Measurements from ENCODE around the gene COBLL1. TPM values are rescaled to one million over a fixed set of nuclear protein-coding genes. Genes with fewer than 3 reads are reported as not detected.

COBLL1 gene
- total RNA-seq, 3 donors from 2014 or later (not counting 1 experiment from before 2014, with no cell fraction given): 0.85 to 13.4 (median 2.2) TPM

GRCh38 chr2:164697688-164698461, 143.7 kb downstream of the COBLL1 start:
- Histone ChIP-seq H3K36me3 (ENCODE audit: control insufficient read depth, insufficient read depth, low read length) (no peaks in the 10 kb centered on the region), H3K9me3 (ENCODE audit: control insufficient read depth, insufficient read depth, low read length) (no peaks in the 10 kb centered on the region), H3K27ac (ENCODE audit: low read length) (no peak overlapping the region), H3K4me3 (ENCODE audit: low read length) (no peak overlapping the region), H3K27me3 (ENCODE audit: control insufficient read depth, insufficient read depth, low read length) (no peaks in the 10 kb centered on the region), H3K4me1 (ENCODE audit: control insufficient read depth, insufficient read depth, low read length) (no peaks in the 10 kb centered on the region)
- H3K4me1 Mint-ChIP-seq: no peaks in the 10 kb centered on the region
- TF ChIP-seq, protein P1, sequence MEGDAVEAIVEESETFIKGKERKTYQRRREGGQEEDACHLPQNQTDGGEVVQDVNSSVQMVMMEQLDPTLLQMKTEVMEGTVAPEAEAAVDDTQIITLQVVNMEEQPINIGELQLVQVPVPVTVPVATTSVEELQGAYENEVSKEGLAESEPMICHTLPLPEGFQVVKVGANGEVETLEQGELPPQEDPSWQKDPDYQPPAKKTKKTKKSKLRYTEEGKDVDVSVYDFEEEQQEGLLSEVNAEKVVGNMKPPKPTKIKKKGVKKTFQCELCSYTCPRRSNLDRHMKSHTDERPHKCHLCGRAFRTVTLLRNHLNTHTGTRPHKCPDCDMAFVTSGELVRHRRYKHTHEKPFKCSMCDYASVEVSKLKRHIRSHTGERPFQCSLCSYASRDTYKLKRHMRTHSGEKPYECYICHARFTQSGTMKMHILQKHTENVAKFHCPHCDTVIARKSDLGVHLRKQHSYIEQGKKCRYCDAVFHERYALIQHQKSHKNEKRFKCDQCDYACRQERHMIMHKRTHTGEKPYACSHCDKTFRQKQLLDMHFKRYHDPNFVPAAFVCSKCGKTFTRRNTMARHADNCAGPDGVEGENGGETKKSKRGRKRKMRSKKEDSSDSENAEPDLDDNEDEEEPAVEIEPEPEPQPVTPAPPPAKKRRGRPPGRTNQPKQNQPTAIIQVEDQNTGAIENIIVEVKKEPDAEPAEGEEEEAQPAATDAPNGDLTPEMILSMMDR (IDR thresholded peaks at IDR 0.05): no peak
- DNase-seq (no peak), ATAC-seq (no peak)
- 100% methylated on average over 1 of the region's 3 CpGs for WGBS (ENCODE audit: insufficient coverage)
- no peaks in the 10 kb centered on the region for H3K27me3 Mint-ChIP-seq (ENCODE audit: low read depth in 2 of 2)
- H3K27ac Mint-ChIP-seq: no peak overlapping the region
- H3K4me3 Mint-ChIP-seq: no peak overlapping the region
- no peaks in the 10 kb centered on the region for H3K9me3 Mint-ChIP-seq
- intact Hi-C loops (cut with micrococcal nuclease): no loop called here
- no peaks in the 10 kb centered on the region for H3K36me3 Mint-ChIP-seq

DNA sequence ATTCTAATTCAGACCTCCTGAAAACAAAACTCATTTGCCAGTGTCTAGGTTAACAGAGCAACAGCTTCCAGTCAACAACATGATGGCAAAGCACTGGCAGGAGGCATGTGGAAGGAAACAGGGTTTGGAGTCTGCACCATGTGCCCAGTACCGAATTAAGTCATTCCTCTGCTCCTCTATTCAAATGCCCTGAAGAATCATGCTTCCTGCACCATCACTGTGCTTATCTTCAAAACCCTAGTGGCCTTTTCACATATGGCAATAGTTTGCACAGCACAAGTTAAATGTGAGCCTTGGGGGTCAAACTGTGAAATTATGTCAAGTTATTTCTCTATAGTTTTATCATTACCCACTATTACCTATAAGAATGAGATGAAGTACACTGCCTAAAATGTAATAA, 145.0 kb downstream of the COBLL1 start:
- no peak overlapping the region for H3K4me3 Mint-ChIP-seq
- no peak for DNase-seq

GRCh38 chr2:164694275-164694695, 147.3 kb downstream of the COBLL1 start:
- Mint-ChIP-seq H3K4me1 (no peaks in the 10 kb centered on the region), H3K4me3 (no peak overlapping the region), H3K9me3 (no peaks in the 10 kb centered on the region), H3K27me3 (ENCODE audit: low read depth in 2 of 2) (no peaks in the 10 kb centered on the region), H3K27ac (no peak overlapping the region), H3K36me3 (no peaks in the 10 kb centered on the region)
- H3K27me3 ChIP-seq (ENCODE audit: control insufficient read depth, insufficient read depth, low read length): no peaks in the 10 kb centered on the region
- H3K4me3 ChIP-seq (ENCODE audit: low read length): no peak overlapping the region
- H3K4me1 ChIP-seq (ENCODE audit: control insufficient read depth, insufficient read depth, low read length): no peaks in the 10 kb centered on the region
- H3K36me3 ChIP-seq (ENCODE audit: control insufficient read depth, insufficient read depth, low read length): no peaks in the 10 kb centered on the region
- DNase-seq: no peak
- no peak overlapping the region for H3K27ac ChIP-seq (ENCODE audit: low read length)
- intact Hi-C loops (cut with micrococcal nuclease): no loop called here
- ATAC-seq: no peak
- WGBS (ENCODE audit: insufficient coverage): 97% methylated on average over 6 of the region's 6 CpGs
- H3K9me3 ChIP-seq (ENCODE audit: control insufficient read depth, insufficient read depth, low read length): no peaks in the 10 kb centered on the region
- TF ChIP-seq, protein P1 (IDR thresholded peaks at IDR 0.05): no peak

More for the DNA sequence above, 145.0 kb downstream of the COBLL1 start:
- Mint-ChIP-seq H3K27ac (no peak overlapping the region), H3K36me3 (no peaks in the 10 kb centered on the region), H3K9me3 (no peaks in the 10 kb centered on the region), H3K27me3 (ENCODE audit: low read depth in 2 of 2) (no peaks in the 10 kb centered on the region), H3K4me1 (no peaks in the 10 kb centered on the region)
- no peak for ATAC-seq
- TF ChIP-seq, protein P1 (IDR thresholded peaks at IDR 0.05): no peak
- 82% methylated on average over 1 of the region's 1 CpG for WGBS (ENCODE audit: insufficient coverage)
- no peaks in the 10 kb centered on the region for H3K9me3 ChIP-seq (ENCODE audit: control insufficient read depth, insufficient read depth, low read length)
- no peaks in the 10 kb centered on the region for H3K27me3 ChIP-seq (ENCODE audit: control insufficient read depth, insufficient read depth, low read length)
- intact Hi-C loops (cut with micrococcal nuclease): no loop called here
- H3K36me3 ChIP-seq (ENCODE audit: control insufficient read depth, insufficient read depth, low read length): no peaks in the 10 kb centered on the region
- no peak overlapping the region for H3K4me3 ChIP-seq (ENCODE audit: low read length)
- no peaks in the 10 kb centered on the region for H3K4me1 ChIP-seq (ENCODE audit: control insufficient read depth, insufficient read depth, low read length)
- no peak overlapping the region for H3K27ac ChIP-seq (ENCODE audit: low read length)

DNA sequence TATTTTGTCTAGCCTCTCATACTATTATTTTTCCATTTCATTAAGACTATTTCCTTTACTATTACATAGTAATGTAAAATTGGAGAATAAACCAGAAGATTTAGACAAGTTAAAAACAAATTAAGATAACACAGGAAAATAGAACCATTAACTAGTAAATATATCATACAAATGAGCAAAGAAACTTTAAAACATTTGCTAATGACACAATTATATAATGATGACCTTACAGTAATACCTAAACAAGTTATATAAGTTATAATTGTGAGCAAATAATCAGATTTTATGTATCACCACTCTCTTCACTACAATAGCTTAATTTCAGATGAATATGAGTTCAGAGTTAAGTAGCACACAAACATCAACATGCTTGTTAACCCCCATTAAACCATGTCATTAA, 147.8 kb downstream of the COBLL1 start:
- Mint-ChIP-seq H3K27ac (no peak overlapping the region), H3K36me3 (no peaks in the 10 kb centered on the region), H3K9me3 (no peaks in the 10 kb centered on the region), H3K4me3 (no peak overlapping the region), H3K27me3 (ENCODE audit: low read depth in 2 of 2) (no peaks in the 10 kb centered on the region), H3K4me1 (no peaks in the 10 kb centered on the region)
- Histone ChIP-seq H3K36me3 (ENCODE audit: control insufficient read depth, insufficient read depth, low read length) (no peaks in the 10 kb centered on the region), H3K4me1 (ENCODE audit: control insufficient read depth, insufficient read depth, low read length) (no peaks in the 10 kb centered on the region), H3K27me3 (ENCODE audit: control insufficient read depth, insufficient read depth, low read length) (no peaks in the 10 kb centered on the region), H3K27ac (ENCODE audit: low read length) (no peak overlapping the region), H3K9me3 (ENCODE audit: control insufficient read depth, insufficient read depth, low read length) (no peaks in the 10 kb centered on the region), H3K4me3 (ENCODE audit: low read length) (no peak overlapping the region)
- intact Hi-C loops (cut with micrococcal nuclease): no loop called here
- DNase-seq (no peak), ATAC-seq (no peak)
- TF ChIP-seq, protein P1 (IDR thresholded peaks at IDR 0.05): no peak
